ENCODE data around the gene SYPL1.

DNA sequence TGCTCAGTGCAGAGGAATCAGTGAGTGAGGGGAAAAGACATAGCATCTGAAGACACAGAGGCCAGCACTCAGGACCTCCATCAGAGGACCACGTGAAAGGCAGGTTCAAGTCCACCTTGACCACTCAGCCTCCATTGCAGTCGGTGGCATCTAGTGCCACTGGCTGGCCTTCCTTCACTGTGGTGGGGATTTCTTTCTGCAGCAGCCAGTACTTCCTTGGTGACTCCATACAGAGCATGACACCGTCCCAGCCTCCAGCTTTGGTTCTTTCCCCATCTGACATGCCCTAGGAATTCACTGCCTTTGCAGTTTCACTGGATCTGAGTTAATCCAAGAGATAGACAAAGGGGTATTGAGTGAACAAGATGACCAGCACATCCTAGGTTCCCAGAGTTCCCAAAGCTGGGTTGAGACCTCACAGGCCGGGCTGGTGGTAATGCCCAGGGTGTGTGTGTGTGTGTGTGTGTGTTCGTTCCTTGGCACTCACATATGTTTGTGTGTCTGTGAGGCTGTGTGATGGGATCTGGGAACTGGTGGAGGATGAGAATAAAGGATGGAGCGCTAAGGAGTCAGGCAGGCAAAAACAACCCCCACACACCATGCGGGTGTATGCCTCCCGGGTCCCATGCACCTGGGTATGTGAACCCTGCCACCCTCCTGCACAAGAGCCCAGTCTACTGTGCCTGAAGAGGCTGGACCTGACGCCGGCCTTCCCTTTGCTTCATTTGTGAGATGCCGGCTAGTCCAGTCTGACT is 57.8 kb downstream of the SYPL1 start:
- TF ChIP-seq FOXA1 (IDR thresholded peaks at IDR 0.05) (no peak), NFRKB (IDR thresholded peaks at IDR 0.05) (no peak), SP1 (IDR thresholded peaks at IDR 0.05) (no peak), ELF4 (IDR thresholded peaks at IDR 0.05) (no peak), ZNF384 (IDR thresholded peaks at IDR 0.05) (no peak), FOXK2 (IDR thresholded peaks at IDR 0.05) (no peak), BHLHE40 (IDR thresholded peaks at IDR 0.05; ENCODE audit: borderline replicate concordance) (no peak)

Data from HEK293T (cell line).